HG03280 (cell line): ENCODE measurements around the gene RNU2-63P.
A peak's percentile ranks its signal among the peaks of the same experiment; 100 is the strongest.
"Not testable (repeated sequence)": the region's sequence is repeated elsewhere in the genome, so short reads cannot be mapped to it uniquely, and the experiment has no call there.

ENCODE experiments used
- ATAC-seq: cut with Tn5 transposase; IDR thresholded peaks from one replicate; pipeline ENCODE4 v1.9.1; 2021; ENCODE audit warnings: mild to moderate bottlenecking, moderate library complexity; ENCODE audit not compliant: unreplicated experiment

RNU2-63P gene

DNA sequence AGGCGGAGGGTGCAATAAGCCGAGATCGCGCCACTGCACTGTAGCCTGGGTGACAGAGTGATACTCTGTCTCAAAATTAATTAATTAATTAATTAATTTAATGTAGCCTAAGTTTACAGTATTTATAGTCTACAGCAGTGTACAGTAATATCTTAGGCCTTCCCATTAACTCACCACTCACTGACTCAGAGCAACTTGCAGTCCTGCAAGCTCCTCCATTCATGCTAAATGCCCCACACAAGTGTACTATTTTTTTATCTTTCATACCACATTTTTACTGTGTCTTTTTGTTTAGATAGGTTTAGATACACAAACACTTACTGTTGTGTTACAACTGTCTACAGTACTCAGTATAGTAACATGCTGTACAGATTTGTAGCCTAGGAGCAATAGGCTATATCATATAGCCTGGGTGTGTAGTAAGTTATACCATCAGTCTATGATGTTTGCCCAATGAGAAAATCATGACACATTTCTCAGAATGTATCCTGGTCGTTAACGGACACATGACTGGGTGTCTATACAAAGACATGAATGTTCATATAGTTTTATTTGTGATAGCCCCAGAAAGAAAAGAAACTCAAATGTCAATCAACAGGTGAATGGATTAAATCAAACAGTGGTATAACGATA is 15.8 kb upstream of the RNU2-63P start:
- no peak for ATAC-seq

DNA sequence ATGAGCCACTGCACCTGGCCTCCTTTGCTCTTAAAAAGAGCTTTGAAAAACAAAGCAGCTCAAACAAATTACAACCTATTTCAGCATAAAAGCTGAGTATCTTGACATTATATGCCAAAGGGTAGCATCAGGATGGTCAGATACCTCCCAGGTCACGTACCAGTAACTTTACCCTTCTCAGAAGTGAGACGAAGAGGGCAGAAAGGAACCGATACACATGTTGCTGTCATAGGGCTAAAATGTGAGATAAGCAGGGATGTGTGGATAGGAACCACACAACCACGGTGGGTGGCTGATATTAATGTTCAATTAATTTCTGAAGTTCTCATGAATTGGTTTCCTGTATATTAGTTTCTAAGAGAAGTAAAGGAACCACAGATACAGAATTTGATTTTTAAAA is 12.6 kb upstream of the RNU2-63P start:
- no peak for ATAC-seq

DNA sequence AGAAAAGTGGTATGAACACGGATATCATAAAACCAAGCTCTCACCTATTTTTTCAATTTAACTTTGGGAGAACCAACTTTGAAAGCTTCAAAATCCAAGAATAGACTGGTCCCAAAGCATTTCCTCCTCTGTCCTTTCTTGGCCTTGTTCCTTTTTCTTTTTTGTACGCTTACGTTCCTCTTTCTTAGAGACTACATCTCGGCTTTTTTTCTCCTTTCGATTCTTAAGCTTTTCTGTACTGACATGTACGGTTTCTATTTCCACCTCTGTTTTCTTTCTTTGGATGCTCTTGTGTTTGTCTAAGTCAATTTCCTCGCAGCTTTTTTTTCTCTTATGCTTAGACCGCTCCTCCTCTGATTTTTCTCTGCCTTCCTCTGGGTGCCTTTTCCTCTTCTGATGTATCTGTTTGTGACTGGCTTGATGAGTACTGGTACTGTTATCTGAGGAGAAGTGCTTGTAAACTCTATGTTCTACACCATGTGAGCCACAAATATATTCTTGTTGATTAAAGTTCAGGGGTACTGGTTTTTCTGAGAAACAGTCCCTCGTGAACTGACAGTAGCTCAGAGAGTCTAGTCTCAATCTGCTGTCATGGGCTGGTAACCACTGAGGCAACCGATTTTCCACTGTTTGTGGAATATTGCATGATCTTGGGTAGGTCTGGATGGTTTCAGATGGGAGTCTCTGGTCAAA is 11.5 kb upstream of the RNU2-63P start:
- ATAC-seq, result peak; percentile 61

DNA sequence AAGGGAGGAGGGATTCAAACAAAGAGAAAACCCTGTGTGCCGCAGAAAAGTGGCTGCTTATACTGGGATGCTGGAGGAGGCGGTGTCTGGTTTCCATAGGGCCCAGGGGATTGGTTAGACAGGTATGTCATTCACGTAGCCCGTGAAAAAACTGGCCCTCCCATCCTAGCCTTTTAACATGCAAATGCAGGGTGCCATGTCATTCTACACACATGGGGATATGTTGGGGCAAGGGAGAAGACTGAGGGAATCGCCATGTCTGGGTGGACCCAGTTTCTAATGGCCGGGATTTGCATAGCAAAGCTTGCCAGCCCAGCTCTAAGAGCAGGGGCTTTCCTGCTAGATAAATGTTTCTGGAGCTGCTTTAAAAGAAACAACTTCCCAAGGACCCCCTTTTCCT is 8.2 kb upstream of the RNU2-63P start:
- ATAC-seq, result no peak

DNA sequence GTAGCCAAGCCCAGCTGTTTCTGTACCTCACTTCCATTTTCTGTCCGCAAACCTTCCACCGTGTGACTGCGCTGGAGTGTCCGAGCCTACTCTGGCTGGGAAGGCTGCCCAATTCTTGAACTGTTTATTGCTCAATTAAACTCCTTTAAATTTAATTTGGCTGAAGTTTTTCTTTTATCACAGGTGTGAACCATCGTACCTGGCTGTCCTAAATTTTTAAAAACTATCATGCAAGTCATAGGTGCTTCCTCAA is 6.2 kb upstream of the RNU2-63P start:
- no peak for ATAC-seq

DNA sequence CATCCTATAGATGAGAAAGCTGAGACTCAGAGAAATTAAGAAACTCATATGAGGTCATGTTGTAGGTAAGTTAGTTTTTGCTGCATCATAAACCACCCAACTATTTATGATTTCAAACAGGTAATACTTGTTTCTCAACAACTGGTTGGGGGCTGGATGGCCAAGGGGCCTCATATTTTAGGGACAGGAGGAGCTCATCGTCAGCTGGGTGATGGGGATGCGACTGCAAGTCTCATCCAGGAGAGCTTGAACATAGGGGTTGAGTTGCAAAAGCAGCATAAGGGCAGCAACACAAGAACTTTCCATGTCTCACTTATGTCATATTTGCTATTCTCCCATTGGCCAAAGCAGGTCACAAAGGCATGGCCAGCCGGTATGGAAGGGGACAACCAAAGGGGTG is 3.6 kb upstream of the RNU2-63P start:
- ATAC-seq, result no peak

DNA sequence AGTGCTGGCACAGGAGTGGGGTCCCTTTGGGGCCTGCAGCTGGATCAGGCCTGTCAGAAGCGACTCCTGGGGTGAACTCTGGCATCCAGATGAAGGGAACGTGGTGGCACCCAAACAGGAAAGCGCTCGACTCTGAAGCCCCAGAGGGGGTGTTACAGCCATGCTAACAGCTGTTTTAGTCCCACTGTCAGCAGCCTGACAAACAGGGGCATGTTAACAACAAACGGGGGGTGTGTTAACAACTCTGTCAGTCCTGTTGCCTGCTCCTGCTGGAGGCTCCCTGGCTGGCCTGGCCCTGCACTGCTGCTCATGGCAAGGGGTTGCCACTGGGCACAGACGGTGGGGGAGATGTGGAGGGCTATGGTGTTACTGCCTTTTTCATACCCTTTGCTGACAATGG is 2.6 kb upstream of the RNU2-63P start:
- ATAC-seq, result no peak

DNA sequence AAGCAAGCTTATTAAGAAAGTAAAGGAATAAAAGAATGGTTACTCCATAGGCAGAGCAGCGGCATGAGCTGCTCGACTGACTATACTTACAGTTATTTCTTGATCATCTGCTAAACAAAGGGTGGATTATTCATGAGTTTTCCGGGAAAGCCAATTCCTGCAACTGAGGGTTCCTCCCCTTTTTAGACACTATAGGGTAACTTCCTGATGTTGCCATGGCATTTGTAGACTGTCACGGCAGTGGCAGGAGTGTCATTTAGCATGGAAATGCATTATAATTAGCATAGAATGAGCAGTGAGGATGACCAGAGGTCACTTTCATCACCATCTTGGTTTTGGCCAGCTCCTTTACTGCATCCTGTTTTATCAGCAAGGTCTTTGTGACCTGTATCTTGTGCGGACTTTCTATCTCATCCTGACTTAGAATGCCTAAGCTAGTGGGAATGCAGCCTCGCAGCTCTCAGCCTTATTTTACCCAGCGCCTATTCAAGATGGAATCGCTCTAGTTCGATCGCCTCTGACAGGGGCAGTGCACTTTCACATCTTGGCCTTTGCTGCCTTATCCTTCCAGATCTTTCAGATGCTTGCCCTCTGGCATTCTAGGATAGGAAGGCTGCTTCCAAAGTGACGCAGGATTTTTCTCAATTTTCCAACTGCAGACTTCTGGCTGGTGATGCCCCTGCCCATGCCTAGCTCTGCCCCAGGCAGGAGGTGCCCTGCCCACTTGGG is 1.9 kb upstream of the RNU2-63P start:
- not testable (repeated sequence) for ATAC-seq

DNA sequence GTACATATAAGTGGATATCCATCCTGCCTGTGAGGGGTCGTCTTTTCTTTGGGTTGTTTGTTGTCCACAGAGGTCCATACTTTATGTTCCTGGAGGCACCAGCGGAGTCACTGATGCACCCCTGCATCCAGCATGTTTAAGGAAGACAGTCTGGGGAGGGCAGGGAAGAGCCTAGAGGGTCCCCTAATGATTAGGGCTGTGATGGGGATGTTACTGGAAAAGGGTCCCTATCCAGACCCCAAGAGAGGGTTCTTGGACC is 1.4 kb upstream of the RNU2-63P start:
- ATAC-seq, result not testable (repeated sequence)

DNA sequence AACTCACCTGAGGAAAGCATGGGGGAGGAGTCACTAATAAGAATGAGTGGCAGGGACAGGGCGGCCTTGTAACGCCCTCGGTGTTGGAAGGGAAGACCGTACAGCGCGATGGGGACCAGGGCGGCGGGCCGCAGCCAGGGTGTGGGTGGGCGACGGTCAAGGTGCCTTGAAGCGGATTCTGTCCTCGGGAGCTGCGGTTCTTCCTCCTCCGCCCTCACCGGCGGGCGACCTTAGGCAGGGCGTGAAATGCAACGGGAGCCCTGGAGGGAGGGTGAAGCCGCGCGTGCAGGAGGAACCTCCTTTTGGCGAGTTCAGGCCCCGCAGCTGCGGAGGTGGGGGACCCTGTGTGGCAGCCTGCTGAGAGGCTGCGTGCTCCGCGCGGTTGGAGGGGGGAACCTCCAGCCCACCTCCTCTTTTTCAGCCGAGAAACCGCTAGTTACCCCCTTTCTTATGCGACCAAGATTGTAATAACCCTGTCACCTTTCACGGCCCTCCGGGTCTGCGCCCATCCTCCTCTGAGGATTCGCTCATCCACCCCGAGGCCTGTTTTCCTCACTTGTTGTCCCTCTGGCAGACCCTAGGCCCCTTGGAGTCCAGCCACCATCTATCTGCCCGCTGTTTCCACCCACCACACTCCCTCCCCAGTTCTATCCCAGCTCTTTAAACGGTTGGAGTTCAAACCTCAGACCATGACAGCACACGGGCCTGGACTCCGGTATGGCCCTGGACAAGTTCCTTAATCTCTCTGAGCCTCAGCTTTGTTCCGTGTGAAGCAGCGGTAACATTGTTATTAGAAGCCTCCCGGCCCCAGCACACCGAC is 823 bp upstream of the RNU2-63P start:
- peak; percentile 51 for ATAC-seq

DNA sequence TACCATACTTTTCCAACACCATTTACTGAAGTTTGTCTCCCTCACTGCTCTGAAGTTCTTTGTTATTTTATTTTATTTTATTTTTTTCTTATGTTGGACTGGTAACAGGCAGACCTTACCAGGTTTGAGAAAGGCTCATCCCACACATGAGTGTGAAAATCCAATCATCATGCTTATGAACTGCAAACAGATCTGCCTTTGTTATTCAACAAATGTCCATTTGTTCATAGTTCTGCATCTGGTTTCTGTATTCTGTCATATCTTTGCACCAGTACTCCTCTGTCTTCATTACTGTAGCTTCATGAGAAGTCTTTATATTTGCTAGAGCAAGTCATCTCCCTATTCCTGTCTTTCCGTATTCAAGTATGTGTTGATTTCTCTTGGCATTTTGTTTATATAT is 5.3 kb downstream of the RNU2-63P start:
- no peak for ATAC-seq

DNA sequence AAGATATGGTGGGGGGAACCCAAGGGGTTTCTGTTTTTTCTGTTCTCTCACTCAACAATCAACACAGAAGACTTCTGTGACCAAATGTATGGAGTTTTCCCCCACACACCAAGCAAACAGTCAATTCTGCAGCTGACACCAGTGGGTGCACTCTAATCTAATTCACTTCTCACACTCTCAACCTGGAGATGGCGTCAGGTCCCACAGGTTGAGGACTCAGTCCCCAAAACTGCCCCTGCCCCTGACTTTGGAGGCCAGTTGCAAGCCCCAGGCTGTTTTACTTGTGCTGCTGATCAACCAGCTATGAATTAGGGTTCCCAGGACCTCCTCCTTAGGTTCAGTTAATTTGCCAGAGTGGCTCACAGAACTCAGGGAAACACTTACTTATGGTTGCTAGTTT is 6.2 kb downstream of the RNU2-63P start:
- no peak for ATAC-seq

DNA sequence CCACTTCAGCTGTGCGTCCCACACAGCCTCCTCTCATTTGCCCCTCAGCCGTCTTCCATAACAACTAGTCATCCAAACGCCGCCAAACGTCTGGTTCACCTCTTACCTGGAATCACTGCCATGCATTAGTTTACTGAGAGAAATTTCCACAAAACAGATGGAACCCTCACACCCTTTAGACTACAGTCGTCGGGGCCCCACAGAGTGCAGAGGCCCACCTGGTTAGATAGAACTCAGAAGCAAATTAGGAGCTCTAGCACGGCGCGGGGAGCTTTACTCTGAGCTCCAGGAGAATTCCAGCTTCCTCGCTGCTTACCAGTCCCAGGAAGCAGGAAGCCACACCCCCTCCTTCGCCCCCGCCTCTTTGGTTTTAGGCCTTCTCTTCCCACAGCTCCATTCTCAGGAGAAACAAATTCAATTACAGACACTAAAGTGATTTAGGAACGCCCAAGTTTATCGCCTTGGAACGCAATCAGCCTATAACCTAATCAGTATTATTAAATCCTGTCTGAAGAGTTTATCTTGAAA is 9.4 kb downstream of the RNU2-63P start:
- ATAC-seq, result no peak

DNA sequence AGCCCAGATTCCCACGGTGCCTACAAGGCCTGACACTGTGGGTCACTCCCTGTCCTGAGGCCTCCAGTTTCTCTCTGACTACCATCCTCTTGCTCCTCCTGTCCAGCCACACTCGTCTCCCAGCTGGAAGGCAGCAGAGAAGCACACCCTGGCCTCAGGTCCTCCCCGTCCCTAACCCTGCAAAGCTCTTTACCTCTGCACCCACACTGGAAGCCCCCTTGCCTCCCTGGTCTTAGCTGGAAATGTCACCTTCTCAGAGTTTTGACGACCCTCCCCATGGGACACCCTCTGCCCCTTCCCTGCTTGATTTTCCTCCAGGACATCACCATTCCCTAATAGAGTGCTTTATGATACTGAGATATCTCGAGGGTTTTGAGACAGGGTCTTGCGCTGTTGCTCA is 10.6 kb downstream of the RNU2-63P start:
- ATAC-seq, result no peak

DNA sequence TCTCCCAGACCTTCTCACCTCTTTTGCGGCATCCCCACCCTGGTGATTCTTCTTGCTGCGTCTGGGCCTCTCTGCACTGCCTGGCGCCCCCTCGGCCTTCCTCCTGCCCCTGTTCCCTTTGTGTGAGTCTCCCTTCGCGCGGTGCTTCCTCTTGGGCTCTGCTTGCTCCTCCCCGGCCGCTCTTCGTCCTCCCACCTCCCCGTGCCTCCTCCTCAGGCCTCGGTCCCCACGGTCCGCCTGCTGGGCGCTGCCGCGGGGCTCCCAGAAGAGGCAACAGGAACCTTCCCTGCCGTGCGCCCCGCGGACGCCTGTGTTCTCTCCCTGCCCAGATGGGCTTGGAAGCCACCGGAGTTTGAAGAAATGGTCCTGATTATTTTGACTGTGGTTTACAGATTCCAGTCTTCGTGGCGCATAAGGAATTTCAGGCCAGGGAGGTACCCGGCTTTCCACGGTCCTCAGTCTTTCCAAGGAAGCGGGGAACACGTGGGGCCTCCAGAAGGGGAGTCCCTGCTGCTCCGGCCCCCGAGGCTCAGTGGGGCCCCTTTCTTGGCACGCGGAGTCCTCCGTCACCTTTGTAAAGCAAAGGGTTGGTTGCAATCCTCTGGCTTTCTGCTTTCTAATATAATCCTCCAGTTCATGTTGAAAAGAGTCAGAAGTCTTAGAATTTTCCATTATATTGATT is 13.1 kb downstream of the RNU2-63P start:
- ATAC-seq, result no peak

DNA sequence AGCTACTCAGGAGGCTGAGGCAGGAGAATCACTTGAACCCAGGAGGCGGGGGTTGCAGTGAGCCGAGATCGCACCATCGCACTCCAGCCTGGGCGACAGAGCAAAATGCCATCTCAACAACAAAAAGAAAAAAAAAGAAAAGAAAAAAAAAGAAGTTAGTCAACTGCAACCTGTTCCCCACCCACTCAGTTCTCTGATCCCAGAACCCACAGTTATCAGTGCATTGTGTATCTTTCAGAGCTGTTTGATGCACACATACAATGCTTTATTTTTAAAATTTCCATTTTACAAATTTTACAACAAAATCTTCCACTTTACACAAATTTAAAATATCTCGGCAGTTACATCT is 14.0 kb downstream of the RNU2-63P start:
- no peak for ATAC-seq

DNA sequence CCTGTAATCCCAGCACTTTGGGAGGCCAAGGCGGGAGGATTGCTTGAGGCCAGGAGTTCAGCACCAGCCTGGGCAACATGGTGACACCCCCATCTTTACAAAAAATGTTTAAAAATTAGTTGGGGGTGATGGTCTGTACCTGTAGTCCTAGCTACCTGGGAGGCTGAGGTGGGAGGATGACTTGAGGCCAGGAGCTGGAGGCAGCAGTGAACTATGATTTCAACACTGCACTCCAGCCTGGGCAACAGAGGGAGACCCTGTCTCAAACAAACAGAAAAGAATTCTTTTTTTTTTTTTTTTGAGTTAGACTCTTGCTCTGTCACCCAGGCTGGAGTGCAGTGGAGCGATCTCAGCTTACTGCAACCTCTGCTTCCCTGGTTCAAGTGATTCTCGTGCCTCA is 15.9 kb downstream of the RNU2-63P start:
- ATAC-seq, result not testable (repeated sequence)

DNA sequence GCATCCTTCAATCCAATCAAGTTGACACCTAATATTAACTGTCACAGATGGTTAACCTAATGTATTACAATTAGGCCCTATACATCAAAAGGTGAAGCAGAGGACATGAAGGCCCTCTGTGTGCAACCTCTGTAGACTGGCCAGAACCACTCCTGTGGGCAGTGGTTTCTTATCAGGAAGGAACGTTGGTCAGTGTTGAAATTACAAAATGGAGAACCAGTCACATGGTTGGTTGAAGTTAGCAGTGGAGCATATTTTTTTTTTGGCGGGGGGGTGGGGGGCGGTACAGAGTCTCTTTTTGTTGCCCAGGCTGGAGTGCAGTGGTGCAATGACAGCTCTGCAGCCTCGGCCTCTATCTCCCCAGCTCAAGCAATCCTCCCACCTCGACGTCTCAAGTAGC is 19.8 kb downstream of the RNU2-63P start:
- ATAC-seq, result no peak

DNA sequence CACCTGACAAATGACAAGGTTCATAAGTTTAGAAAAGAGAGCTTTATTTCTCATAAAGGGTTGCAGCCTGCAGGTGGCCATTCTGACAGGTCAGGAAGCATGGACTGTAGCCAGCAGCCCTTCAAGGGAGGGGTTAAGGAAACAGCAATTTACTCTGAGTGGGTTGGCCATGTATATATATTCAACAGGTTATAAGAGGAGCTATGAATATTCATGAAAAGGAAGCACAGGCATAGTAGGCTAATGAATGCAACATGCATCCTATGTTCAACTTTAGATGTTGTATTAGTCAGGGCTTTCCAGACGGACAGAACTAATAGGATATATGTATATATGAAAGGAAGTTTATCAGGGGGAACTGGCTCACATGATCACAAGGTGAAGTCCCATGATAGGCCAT is 20.6 kb downstream of the RNU2-63P start:
- ATAC-seq, result no peak

DNA sequence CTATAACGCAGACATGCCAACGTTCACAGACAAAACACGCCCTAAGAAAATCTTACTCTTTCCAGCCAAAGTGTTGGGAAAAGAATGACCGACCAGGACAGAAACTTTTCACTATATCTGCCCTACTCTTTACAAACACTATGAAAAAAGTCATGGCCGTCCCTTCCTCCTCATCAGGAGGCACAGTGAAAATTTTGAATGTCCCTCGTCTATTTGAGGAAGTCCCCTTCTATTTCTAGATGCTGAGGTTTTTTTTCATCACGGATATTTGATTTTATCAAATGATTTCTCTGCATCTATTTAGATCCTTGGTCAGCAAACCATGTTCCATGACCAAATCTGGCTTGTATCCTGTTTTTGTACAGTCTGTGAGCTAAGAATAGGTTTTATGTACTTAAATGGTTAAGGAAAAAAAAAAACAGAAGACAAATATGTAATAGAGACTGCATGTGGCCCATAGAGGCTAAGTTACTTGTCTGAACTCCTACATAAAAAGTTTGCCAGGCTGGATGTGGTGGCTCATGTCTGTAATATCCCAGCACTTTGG is 22.0 kb downstream of the RNU2-63P start:
- ATAC-seq, result not testable (repeated sequence)

DNA sequence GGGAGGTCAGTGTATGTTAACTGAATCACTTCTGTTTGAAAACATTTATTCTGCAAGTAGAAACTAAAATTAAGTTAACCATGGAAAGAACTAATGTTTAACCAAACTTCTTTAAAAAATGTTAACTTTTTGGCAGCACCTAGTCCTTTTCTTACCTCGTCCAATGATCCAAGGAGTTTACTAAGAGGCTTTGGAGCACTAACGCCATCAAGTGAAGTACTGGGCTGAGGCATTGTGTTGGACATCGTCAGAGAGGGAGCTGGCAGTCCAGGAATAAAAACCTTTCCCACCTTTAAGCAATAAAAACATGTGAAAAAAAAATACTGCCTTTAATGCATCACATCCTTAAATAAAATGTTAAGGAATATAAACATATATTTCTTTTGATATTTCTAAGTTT is 23.8 kb downstream of the RNU2-63P start:
- not testable (repeated sequence) for ATAC-seq
